ENCODE results near the gene ATAD3C. TPM values are rescaled to one million over a fixed set of nuclear protein-coding genes. Genes with fewer than 3 reads are reported as not detected.

The ATAD3C gene
- total and polyA plus RNA-seq, 10 of the 15 experiments (the other 5 are each of a cell fraction or from before 2014, with no cell fraction given), result 0.03 to 3.1 (median 0.86) TPM

DNA sequence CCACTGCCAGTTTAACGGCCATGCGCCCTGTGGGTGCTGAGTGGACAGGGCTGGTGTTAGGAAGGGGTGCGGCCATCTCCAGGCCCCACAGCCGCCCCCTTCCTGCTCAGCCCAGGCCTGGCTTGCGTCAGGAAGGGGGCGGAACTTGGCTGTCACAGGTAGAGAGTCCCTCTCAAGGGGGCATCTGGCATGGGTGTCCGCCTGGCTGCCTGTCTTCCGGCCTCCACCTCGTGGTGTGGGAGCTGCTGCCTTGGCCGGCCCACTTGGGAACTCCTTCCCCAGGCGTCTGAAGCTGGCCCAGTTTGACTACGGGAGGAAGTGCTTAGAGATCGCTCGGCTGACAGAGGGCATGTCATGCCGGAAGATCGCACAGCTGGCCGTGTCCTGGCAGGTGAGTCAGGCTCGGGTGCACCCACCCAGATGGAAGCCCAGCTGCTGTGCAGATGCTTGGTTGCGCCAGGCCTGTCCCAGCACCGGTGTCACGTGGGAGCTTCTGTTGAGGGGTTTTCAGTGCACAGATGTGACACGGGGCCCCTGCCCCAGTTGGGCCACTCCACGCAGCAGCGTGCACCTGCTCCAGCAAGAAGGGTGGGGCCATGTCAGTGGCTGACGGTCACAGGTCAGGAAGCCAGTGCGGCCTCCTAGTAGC lies 13.0 kb downstream of the ATAD3C start (continued):
- no peak for TF ChIP-seq CUX1 (IDR thresholded peaks at IDR 0.05; ENCODE audit: insufficient replicate concordance, low read depth, low read length)
- TF ChIP-seq ZNF217 (IDR thresholded peaks at IDR 0.05), result no peak

- Histone ChIP-seq H3K4me3 (no peak overlapping the region), H3K27ac (ENCODE audit: control insufficient read depth, insufficient read depth) (no peak overlapping the region), H3K9me3 (replicated peaks; ENCODE audit: control insufficient read depth, insufficient read depth, low read length) (no peaks in the 10 kb centered on the region), H3K36me3 (ENCODE audit: control insufficient read depth in 2 of 2, insufficient read depth in 2 of 2, low read length in 1 of 2) (no peaks in the 10 kb centered on the region), H4K20me1 (ENCODE audit: control insufficient read depth, insufficient read depth) (no peaks in the 10 kb centered on the region), H3K9ac (ENCODE audit: control insufficient read depth, insufficient read depth, low read length) (no peak overlapping the region), H3K27me3 (replicated peaks in 1 of 2; ENCODE audit: control insufficient read depth in 2 of 2, insufficient read depth in 2 of 2, low read length in 1 of 2) (no peaks in the 10 kb centered on the region), H3K79me2 (ENCODE audit: control insufficient read depth, insufficient read depth, low read length) (no peaks in the 10 kb centered on the region), H3K4me1 (ENCODE audit: control insufficient read depth, insufficient read depth, low read length) (peaks cover 8% of the 10 kb centered on the region), H3K4me2 (ENCODE audit: control insufficient read depth, insufficient read depth) (no peak overlapping the region), H2AFZ (ENCODE audit: control insufficient read depth, low read depth, low read length) (no peak overlapping the region)
- ChIA-PET RAD21 (ENCODE audit: unreplicated experiment) (no interaction called here), POLR2A (interaction anchor here (0.5 to 0.9 kb wide), 2 partner anchors 48 to 106 kb away, joined by 3 to 5 read pairs; no protein-coding TSS in a partner anchor), CTCF (interaction anchor here (1.0 to 3.0 kb wide), 3 partner anchors 22 to 91 kb away, joined by 3 to 14 read pairs (median 5); no protein-coding TSS in a partner anchor), SMC1A (ENCODE audit: uncharacterized antibody, unreplicated experiment) (interaction anchor here (1.3 kb wide), 1 partner anchor 215 kb away, joined by 4 read pairs; no protein-coding TSS in a partner anchor)
- ATAC-seq (no peak), DNase-seq (ENCODE audit: low read depth, low spot score) (no peak), FAIRE-seq (no peak)
- intact Hi-C loops (cut with micrococcal nuclease; ENCODE audit: unreplicated experiment), result no loop called here
- in situ Hi-C loops (cut with MboI), result no loop called here
- no TSS peak for BruUV-seq (replicated peaks)
- WGBS (ENCODE audit: insufficient coverage, insufficient replicate concordance, low lambda C conversion rate, missing lambda C conversion rate), result 70% methylated on average over 7 of the region's 7 CpGs
- TF ChIP-seq GABPA (IDR thresholded peaks at IDR 0.05; ENCODE audit: low read depth), result no peak
- TF ChIP-seq MEF2B (IDR thresholded peaks at IDR 0.05; ENCODE audit: partially characterized antibody, poor library complexity, severe bottlenecking), result no peak
- no peak for TF ChIP-seq STAT3 (IDR thresholded peaks at IDR 0.05; ENCODE audit: low read depth, low read length)
- no peak for TF ChIP-seq MYC (IDR thresholded peaks at IDR 0.05; ENCODE audit: insufficient read depth, insufficient read length, insufficient replicate concordance, low read length, severe bottlenecking)
- TF ChIP-seq GATAD2B (conservative IDR thresholded peaks at IDR 0.05; ENCODE audit: low read depth), result no peak
- no peak for TF ChIP-seq PAX8 (IDR thresholded peaks at IDR 0.05)
- TF ChIP-seq, protein P1, sequence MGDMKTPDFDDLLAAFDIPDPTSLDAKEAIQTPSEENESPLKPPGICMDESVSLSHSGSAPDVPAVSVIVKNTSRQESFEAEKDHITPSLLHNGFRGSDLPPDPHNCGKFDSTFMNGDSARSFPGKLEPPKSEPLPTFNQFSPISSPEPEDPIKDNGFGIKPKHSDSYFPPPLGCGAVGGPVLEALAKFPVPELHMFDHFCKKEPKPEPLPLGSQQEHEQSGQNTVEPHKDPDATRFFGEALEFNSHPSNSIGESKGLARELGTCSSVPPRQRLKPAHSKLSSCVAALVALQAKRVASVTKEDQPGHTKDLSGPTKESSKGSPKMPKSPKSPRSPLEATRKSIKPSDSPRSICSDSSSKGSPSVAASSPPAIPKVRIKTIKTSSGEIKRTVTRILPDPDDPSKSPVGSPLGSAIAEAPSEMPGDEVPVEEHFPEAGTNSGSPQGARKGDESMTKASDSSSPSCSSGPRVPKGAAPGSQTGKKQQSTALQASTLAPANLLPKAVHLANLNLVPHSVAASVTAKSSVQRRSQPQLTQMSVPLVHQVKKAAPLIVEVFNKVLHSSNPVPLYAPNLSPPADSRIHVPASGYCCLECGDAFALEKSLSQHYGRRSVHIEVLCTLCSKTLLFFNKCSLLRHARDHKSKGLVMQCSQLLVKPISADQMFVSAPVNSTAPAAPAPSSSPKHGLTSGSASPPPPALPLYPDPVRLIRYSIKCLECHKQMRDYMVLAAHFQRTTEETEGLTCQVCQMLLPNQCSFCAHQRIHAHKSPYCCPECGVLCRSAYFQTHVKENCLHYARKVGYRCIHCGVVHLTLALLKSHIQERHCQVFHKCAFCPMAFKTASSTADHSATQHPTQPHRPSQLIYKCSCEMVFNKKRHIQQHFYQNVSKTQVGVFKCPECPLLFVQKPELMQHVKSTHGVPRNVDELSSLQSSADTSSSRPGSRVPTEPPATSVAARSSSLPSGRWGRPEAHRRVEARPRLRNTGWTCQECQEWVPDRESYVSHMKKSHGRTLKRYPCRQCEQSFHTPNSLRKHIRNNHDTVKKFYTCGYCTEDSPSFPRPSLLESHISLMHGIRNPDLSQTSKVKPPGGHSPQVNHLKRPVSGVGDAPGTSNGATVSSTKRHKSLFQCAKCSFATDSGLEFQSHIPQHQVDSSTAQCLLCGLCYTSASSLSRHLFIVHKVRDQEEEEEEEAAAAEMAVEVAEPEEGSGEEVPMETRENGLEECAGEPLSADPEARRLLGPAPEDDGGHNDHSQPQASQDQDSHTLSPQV (IDR thresholded peaks at IDR 0.05), result no peak
- no peak for TF ChIP-seq KAT2A (conservative IDR thresholded peaks at IDR 0.05; ENCODE audit: control insufficient read depth, low read depth, low read length)
- no peak for TF ChIP-seq YY1 (IDR thresholded peaks at IDR 0.05; ENCODE audit: low read depth, low read length)
- no peak for TF ChIP-seq HDAC6 (IDR thresholded peaks at IDR 0.05; ENCODE audit: unreplicated experiment)
- TF ChIP-seq MEF2A (IDR thresholded peaks at IDR 0.05; ENCODE audit: insufficient read depth, low read depth, low read length), result no peak
Observed at GRCh38 chr1:1463312-1463711, 13.8 kb downstream of the ATAD3C start.

All from GM12878 (cell line).